Measurements from ENCODE around the gene ERN1.

DNA sequence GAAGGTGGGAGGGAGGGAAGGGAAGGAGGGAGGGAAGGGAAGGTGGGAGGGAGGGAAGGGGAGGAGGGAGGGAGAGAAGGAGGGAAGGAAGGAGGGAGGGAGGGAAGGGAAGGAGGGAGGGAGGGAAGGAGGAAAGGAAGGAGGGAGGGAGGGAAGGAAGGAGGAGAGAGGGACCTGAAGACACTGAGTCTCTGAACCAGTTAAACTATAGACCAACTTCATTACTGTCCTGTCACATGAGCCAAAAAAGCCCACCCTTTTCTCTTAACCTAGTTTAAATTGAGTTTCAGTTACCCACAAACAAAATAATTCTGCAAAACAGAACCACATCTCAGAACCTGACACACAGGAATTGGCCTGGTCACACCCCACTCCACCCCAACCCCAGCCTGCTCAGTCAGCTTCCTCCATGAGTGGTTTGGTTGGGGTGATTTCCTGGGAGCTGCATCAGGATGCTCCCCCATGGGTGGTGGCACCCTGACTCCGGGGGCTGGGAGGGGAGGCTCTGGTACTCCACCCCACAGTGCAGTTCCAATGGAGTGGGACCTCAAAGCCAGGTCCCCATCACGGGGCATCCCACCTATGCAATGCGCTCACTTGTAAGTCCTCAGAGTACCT, 136.5 kb downstream of the ERN1 start:
- TF ChIP-seq, protein P1, sequence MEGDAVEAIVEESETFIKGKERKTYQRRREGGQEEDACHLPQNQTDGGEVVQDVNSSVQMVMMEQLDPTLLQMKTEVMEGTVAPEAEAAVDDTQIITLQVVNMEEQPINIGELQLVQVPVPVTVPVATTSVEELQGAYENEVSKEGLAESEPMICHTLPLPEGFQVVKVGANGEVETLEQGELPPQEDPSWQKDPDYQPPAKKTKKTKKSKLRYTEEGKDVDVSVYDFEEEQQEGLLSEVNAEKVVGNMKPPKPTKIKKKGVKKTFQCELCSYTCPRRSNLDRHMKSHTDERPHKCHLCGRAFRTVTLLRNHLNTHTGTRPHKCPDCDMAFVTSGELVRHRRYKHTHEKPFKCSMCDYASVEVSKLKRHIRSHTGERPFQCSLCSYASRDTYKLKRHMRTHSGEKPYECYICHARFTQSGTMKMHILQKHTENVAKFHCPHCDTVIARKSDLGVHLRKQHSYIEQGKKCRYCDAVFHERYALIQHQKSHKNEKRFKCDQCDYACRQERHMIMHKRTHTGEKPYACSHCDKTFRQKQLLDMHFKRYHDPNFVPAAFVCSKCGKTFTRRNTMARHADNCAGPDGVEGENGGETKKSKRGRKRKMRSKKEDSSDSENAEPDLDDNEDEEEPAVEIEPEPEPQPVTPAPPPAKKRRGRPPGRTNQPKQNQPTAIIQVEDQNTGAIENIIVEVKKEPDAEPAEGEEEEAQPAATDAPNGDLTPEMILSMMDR (IDR thresholded peaks at IDR 0.05; ENCODE audit: poor library complexity), result no peak
- no peak for TF ChIP-seq EZH2 (IDR thresholded peaks at IDR 0.05; ENCODE audit: borderline replicate concordance)
- TF ChIP-seq EZH2phosphoT487 (IDR thresholded peaks at IDR 0.05; ENCODE audit: low read depth, severe bottlenecking, unreplicated experiment), result no peak
